GM19099 (cell line): ENCODE results near the gene GALNT9.

Experiments used
- POLR2A ChIP-seq: IDR thresholded peaks from 3 replicates; pipeline ENCODE4 v1.6.1; 2011; ENCODE audit warnings: low read depth; ENCODE audit not compliant: insufficient read length; ENCODE audit errors: extremely low read depth

Gene GALNT9

DNA sequence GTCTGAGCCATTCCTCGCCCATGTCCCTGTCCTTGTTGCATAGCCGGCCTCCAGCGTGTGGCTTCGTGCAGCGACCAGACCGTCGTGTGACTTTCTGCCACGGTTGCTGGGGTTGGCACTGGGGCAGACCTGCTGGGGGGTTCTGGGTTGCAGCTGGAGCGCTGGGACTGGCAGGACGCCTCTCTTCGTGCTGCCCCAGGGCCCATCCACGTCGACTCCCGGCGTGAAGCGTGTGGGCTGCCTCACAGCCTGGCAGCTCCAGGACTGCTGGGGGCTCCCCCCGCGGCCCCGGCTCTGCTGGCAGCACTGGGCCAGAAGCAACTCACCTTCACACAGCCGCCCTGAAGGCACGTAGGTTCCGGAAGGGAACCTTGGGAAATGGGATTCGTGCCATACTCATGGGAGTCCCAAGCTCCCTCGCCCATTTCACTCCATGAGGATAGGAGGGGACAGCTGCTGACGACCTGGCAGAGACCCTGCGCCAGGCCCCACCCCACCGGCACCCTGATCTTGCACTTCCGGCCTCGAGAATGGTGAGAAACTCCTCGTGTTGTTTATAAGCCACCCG, 51.9 kb downstream of the GALNT9 start:
- TF ChIP-seq POLR2A = no peak

DNA sequence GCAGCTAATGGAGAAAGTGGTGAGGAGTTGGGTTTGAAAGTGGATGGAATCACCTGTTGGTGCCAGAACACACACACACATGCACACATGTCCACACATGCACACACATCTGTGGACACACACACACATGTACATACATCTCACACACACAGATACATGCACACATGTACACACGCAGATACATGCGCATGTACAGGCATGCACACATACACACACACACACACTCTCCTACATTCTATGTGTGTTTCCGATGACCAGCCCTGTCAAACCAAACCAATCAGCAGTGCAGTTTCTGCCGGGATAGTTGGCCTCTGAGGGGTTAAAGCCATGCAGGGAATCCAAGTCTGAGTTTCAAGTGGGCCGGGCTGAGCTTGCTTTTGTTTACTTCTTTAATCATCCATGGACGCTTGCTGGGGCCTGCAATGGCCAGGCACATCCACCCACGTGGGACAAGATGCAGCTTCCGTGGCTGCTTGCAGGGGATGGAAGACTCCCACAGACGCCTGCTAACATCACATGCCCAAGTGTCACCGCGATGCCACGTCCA, 52.5 kb downstream of the GALNT9 start:
- no peak for TF ChIP-seq POLR2A

DNA sequence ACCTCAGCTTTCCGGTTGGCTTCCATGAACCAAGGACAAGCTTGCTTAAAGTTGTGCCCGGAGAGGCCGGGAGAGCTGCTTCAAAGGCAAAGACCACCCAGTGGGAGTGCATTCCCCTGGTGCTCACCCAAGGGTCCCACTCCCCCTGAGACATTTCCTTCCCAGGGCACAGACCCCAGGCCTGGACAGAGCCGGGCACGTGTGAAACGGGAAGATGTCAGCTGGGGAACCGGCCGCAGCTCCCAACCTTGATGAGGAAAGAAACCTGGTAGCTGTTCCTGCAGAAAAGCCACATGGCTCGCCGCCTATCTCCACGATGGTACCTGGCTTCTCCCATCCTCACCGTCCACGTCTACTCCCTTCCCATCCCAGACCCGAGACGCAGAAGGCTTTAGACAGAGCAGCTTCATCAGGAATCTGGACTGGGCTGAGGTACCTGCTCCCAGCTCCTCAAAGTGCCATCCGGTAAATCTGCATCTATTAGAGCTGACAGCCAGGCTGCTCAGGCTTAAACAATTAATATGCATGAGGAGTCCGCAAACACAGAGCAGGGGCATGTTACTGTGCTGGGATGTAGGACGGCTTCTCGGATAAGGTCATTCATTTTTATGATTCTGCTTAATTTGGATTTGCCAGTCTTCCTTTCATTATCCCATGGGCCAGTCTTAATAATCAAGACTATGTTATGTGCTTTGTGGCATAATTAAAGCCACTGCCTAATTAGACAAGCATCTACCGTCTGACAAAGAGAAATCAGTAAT, 53.1 kb downstream of the GALNT9 start:
- TF ChIP-seq POLR2A = no peak

DNA sequence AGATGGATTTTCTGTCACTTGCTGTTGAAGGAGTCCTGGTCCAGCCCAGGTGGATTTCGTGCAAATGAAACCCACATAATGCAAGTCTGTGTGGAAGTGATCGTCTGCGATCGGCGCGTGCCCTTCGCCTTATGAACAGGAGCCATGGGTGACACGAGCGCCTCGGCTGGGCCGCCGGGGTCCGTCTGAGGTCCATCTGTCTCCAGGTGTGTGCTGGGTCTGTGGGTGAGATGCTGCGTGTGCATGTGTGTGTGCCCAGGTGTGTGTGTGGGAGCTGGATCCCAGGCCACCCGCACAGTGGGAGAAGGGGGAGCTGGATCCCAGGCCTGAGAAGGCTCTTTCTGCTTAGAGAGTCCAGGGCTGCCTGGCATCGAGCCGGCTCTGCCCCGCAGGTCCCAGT, 53.8 kb downstream of the GALNT9 start:
- TF ChIP-seq POLR2A = no peak

DNA sequence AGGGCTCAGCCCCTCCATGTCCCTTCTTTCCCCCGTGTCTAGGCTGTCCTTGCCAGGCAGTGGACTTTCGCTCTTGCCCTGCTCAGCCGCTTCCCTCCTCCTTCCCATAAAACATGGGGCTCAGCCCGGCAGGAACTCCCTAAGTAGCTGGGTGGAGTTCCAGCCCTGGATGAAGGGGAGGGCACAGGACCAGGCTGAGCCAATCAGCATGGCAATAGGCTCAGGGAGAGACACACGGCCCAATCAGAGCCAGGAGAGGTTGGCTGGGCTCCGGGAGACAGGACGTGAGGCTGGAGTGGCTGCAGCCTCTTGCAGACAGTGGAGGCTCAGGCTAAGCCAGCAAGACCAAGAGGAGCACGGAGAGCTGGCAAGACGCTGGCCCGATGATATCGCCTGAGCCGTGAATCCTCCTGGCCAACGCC, 54.3 kb downstream of the GALNT9 start:
- TF ChIP-seq POLR2A = no peak

DNA sequence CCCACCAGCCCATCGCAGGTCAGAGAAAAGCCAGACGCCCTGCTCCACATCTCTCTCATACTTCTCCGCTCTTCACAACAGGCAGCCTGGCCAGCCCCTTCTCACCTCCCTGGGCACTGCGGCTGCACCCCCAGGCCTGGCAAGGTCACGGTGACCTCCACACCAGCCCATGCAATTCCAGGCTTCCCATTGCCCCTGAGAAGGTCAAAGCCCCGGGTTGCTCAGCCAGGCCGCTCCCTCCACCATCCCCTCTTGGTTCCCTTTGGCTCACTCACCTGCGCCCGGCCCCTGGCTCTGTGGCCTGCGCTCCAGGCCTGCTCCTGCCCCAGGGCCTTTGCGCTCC, 55.4 kb downstream of the GALNT9 start:
- TF ChIP-seq POLR2A = no peak

DNA sequence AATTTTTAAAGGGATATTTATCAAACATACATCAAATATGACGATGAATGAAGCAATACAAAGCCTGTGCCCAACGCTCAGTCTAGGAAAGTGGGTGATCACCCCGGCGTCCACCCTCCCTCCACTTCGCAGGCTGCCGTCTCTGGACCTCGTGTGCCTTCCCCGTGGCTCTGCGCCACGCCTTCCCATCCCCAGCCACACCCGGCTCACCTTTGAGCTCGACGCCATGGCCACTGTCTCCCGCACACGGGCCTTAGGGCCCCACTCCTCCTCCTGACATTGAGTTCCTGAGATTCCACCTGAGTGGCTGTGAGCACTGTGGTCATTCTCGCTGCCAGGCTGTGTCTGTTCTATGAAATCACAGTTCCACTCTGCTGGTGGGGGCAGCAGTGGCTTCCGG, 56.7 kb downstream of the GALNT9 start:
- TF ChIP-seq POLR2A = no peak

DNA sequence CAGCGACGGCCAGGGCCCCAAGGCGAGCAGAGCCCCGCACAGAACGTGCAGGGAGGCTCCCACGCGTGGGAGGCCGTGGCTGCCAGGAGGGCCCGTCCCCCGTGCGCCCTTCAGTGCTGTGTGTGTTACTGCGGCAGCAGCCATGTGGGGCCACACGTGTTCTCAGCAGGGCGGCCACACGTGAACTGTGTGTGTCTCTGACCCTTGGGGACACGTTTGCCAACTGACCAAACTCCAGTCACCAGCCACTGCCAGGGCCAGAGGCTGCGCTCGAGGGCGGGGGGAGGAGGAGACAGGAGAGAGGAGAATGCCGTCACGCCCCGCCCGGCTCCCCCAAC, 57.7 kb downstream of the GALNT9 start:
- no peak for TF ChIP-seq POLR2A

DNA sequence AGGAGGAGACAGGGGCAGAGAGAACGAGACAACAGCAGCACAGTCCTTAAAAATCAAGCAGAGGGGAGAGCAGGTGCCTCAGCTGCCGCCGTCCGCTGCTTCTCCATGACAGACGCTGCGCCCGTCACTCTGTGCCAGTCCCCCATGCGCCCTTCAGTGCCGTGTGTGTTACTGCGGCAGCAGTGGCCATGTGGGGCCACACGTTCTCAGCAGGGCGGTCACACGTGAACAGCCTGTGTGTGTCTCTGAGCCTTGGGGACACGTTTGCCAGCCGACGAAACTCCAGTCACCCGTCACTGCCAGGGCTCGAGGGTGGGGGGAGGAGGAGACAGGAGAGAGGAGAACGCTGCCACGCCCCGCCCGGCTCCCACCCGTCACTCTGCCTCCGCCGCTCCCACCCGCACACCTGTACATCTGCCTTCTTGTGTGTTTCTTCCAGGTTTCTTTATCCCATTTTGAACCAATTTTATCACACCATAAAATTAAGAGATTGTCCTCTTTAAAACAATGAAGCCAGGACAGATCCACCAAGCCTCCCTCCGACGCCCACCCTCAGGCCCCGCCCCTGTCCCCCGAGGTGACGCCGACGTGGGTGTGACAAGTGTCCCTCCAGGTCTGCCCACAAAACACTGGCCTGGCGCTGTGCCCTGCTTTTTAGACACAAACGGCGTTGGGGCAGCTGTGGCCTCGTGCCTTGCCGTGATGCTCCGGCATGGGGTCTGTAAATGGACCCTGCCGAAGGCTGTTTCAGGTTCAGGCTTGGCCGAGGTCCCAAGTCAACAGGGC, 58.2 kb downstream of the GALNT9 start:
- no peak for TF ChIP-seq POLR2A

DNA sequence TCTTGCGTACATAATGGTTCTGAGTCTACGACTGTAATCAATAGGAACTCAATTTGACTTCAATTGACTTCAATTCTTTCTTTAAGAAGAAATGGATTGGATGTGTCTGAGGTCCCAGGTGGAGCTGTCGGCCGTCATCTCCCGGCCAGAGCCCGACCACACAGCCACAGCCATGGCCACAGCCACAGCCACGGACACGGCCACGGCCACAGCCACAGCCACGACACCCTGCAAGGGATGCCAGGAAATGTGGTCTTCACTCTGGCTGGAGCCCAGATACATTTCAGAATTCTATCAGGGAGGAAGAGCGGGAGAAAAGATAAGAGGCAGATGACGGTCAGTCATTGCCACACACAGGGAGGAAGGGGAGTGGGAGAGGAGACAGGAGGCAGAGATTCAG, 58.9 kb downstream of the GALNT9 start:
- TF ChIP-seq POLR2A = no peak

DNA sequence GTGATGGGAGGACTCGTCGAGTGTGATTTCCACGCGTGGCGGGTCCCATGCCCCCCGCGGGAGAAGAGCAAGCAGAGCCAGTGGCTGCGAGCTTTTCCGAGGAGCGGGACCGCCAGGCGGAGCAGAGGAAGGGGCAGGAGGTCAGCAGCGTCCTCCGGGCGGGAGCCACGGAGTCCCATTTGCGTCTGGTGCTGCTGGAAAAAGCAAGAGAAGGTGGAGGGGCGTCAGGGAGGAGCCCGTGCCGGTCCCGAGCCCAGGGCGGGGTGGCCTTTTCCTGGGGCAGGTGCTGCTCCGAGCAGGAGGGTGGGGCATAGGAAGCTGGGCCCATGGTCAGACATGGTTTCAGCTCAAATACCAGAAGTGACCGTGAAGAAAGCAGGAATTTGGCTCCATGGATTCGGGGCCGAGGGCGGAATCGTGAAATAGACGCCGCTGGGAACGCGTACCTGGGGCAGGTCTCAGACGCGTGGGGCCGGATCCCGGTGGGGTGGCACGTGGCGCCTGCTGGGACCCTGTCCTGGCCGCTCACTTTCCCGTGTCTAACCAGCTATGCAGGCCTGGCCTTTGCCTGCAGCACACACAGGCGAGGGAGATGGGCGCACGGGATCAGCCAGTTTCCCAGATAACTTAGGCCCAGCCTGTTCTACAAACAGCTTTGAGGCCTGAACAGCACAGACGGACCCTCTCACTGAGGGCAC, 60.0 kb downstream of the GALNT9 start:
- no peak for TF ChIP-seq POLR2A

DNA sequence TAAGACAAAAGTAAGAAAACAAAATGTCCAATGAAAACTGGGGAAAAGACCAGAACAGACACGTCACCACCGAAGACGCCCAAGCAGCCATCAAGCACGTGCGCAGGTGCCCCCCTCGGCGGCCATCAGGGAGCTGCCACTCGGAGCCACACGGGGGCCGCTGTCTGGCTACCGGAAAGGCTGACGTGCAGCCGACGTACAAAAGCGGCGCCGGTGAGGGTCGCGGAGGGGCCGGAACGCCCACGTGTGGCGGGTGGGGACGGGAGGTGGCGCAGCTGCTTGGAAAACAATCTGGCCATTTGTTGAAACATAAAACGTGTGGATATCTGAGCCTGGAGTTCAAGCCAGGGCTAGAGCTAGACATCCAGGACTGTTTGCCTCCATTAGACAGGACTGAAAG, 60.7 kb downstream of the GALNT9 start:
- no peak for TF ChIP-seq POLR2A

DNA sequence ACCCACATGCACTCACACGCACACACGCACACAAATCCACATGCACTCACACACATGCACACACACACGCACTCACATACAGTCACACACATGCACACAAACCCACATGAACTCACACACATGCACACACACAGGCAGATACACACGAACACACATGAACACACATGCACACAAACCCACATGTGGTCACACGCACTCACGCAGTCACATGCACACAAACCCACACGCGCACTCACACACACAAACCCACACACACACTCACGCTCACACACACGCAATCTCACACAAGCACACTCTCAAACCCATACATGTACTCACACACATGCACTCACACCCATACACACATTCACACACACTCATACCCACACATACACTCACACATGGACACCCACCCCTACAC, 61.5 kb downstream of the GALNT9 start:
- no peak for TF ChIP-seq POLR2A

DNA sequence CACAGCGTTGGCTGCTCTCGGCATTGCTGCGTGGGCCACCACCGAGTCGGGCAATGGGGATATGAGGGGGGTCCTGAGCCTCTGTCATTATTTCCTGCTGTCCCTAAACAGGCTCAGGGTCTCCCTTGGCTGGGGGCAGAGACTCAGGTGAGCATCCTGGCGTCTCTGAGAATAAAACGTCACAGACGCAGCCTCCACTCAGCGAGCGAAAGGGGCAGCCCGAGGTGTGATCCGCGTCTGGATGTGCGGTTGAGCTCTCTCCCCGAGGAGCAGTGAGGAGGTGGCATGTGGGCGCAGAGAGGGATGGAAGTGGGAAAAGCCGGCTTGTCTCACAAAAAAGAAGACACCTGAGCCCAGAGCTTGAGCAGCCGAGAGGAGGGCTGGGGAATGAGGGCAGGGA, 62.6 kb downstream of the GALNT9 start:
- TF ChIP-seq POLR2A = no peak

DNA sequence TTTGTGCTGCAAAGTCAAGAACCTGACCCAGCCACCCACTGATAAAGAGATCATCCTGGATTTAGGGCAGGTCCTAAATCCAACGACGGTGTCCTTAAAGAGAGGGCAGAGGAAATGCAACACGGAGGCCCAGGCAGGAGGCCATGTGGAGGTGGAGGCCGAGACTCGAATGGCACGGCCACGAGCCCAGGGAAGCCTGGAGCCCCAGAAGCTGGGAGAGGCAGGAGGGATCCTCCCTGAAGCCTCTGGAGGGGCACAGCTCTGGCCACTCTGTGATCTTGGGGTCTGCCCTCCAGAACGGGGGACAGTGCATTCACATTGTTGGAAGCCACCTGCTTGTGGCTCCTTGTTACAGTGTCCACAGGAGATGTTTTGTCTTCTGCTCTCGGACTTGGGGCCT, 63.0 kb downstream of the GALNT9 start:
- TF ChIP-seq POLR2A = no peak
